Cerebellar cortex (tissue), 1 donor: ENCODE measurements around the gene GGPS1.
"Not testable (repeated sequence)": the region's sequence is repeated elsewhere in the genome, so short reads cannot be mapped to it uniquely, and the experiment has no call there.

Experiments used
- DNase-seq: peaks from one replicate; pipeline ENCODE4 v3.0.0-alpha.2; 2015; ENCODE audit warnings: low spot score

GGPS1 gene

DNA sequence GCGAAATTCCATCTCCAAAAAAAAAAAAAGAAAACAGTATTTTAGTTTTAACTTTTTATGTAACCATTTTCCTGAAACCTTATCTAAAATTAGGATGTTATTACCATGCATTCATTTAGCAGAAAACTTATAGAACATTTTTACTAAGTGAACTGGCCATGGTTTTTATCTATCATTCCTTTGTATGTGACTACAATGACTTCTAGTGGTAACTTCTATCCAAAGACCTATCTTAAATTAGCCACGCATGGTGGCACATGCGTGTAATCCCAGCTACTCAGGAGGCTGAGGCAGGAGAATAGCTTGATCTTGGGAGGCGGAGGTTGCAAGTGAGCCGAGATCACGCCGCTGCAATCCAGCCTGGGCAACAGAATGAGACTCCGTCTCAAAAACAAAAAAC lies 11.4 kb downstream of the GGPS1 start:
- DNase-seq: no peak

DNA sequence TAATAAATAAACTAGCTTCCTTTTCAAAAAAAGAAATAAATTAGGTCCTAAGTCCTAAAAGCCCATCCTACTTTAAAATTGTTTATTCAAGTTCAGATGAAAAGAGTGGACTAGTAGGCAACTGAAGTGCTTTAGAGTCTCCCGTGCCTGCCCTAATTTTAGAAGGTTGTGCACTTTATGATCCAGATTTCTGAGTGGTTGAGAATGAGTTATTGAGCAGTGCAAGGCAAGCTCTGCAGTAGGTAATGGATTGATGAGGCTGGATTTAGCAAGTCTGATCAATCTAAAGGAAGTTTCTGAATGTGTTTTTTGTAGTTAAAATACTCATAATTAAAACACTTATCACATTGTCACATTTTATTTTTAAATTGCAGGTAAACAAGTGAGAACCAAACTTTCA lies 13.0 kb downstream of the GGPS1 start:
- DNase-seq: no peak

DNA sequence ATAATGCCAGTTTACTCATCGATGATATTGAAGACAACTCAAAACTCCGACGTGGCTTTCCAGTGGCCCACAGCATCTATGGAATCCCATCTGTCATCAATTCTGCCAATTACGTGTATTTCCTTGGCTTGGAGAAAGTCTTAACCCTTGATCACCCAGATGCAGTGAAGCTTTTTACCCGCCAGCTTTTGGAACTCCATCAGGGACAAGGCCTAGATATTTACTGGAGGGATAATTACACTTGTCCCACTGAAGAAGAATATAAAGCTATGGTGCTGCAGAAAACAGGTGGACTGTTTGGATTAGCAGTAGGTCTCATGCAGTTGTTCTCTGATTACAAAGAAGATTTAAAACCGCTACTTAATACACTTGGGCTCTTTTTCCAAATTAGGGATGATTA lies 13.7 kb downstream of the GGPS1 start:
- no peak for DNase-seq

DNA sequence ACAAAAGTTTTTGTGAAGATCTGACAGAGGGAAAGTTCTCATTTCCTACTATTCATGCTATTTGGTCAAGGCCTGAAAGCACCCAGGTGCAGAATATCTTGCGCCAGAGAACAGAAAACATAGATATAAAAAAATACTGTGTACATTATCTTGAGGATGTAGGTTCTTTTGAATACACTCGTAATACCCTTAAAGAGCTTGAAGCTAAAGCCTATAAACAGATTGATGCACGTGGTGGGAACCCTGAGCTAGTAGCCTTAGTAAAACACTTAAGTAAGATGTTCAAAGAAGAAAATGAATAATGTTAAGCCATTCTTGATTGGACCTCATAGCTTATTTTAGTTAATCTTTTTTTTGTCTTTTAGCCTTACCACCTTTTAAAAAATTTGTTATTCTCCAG lies 14.1 kb downstream of the GGPS1 start:
- DNase-seq: no peak

DNA sequence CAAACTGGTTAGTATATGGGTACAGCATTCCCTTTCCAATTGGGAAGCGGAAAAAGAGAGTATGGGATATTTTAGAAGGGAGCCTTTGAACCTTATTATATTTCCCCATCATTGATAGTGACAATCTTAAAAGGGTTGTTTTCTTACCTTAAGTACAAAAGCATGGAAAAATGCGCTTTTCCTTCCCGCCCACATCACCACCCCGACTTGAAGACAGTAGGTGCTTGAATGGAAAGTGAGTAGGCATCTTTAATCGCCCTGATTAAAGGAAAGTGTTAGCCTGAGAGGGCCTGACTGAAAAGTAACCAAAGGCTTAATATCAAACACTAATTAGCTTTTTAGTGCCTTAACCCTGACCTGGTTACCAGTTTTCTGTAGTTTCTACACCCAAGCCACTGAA lies 15.4 kb downstream of the GGPS1 start:
- DNase-seq: no peak

DNA sequence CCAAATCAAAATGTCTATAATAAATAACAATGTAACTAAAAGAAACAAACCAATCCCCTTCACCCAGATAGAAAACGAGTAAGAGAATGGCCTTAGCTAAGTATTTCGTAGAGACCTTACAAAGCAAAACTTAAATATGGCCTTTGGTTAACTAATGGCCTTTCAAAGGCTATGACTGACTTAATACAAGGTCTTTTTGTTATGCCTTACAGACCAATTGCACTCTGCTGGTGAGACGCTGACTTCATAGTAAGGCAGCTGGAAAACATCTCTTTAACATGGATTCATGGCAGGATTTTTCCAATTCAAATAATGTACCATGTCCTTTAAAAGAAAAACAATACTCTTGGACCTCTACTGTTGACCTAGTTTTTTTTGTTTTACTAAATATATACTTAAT lies 23.1 kb downstream of the GGPS1 start:
- DNase-seq: no peak

DNA sequence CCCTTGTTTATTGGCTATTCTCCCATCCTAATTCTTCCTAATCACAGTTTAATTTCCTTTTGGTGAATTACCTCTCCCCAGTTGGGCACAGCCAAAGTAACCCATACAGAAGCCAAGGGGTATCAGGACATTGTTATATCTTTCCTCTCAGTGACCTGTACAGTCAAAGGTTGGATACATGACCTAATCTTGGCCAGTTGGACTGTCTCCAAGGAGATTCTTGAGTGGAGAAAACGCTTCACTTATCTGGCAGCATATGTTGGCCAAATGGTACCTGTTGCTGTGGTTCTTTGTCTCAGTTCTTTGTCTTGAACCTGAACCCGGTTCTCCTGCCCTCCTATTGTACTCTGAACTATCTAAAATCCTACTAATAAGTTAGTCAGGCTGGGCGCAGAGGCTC lies 23.5 kb downstream of the GGPS1 start:
- no peak for DNase-seq

DNA sequence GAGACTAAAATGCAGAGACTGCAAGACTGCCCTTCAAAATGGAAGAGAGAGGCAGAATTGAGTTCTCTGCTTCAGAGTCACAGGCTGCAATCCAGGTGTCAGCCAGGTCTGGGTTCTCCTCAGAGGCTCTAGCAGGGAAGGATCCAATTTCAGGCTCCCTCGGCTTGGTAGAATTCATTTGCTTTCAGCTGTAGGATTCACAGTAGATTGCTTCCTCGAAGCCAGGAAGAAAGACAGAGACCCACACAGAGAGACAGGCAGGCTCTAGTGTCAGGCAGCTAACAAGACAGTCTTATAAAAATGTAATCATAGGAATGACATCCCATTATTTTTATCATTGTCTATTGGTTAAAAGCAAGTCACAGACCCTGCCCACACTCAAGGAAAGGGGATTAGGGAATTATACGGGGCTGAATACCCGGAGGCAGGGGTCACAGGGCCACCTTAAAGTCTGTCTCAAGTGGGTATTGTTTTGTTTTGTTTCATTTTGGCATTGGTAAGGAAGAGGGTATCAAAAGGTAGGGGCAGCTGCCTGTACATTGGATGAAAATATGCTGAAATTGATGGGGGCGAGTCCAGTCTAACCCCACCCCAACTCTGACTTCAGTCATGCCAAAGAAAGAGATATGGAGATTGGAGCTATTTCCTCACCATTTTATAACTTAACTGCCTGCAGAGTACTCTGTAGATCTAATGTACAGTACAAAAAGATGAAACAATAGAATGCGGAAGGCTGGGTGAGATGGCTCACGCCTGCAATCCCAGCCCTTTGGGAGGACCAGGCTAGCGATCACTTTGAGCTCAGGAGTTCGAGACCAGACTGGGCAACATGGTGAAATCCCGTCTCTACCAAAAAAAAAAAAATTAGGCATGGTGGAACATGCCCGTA lies 29.4 kb downstream of the GGPS1 start:
- no peak for DNase-seq

DNA sequence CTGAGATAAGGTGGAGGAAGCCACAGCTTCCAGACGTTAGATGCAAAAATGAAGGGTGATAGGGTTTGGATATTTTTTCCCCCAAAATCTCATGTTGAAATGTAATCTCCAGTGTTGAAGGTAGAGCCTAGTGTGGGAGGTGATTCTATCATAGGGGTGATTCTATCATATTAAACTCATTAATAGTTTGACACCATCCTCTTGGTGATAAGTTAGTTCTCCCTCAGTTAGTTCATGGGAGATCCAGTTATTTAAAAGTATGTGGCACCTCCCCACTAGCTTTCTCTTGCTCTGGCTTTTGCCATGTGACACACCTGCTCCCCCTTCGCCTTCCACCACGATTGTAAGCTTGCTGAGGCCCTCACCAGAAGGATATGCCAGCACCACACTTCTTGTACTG lies 30.5 kb downstream of the GGPS1 start:
- no peak for DNase-seq

DNA sequence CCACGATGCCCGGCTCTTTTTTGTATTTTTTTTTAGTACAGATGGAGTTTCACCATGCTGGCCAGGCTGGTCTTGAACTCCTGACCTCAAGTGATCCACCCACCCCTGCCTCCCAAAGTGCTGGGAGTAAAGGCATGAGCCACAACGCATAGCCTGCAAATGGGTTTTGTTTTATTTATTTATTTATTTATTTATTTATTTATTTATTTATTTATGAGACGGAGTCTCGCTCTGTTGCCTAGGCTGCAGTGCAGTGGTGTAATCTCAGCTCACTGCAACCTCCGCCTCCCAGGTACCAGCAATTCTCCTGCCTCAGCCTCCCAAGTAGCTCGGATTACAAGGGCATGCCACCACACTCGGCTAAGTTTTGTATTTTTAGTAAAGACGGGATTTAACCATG lies 35.8 kb downstream of the GGPS1 start:
- DNase-seq: not testable (repeated sequence)

DNA sequence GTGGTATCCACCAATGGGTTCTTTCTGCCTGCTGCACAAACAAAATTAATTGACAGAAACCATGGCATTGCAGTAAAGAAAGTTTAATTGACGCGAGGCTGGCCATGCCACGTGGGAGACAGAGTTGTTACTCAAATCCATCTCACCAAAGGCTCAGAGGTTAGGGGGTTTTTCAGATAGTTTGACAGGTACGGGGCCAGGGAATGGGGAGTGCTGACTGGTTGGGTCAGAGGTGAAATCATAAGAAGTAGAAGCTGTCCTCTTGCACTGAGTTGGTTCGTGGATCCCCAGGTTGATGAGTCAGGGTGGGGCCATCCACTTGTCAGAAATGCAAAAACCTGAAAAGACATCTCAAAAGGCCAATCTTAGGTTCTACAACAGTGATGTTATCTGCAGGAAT lies 37.9 kb downstream of the GGPS1 start:
- DNase-seq: no peak

DNA sequence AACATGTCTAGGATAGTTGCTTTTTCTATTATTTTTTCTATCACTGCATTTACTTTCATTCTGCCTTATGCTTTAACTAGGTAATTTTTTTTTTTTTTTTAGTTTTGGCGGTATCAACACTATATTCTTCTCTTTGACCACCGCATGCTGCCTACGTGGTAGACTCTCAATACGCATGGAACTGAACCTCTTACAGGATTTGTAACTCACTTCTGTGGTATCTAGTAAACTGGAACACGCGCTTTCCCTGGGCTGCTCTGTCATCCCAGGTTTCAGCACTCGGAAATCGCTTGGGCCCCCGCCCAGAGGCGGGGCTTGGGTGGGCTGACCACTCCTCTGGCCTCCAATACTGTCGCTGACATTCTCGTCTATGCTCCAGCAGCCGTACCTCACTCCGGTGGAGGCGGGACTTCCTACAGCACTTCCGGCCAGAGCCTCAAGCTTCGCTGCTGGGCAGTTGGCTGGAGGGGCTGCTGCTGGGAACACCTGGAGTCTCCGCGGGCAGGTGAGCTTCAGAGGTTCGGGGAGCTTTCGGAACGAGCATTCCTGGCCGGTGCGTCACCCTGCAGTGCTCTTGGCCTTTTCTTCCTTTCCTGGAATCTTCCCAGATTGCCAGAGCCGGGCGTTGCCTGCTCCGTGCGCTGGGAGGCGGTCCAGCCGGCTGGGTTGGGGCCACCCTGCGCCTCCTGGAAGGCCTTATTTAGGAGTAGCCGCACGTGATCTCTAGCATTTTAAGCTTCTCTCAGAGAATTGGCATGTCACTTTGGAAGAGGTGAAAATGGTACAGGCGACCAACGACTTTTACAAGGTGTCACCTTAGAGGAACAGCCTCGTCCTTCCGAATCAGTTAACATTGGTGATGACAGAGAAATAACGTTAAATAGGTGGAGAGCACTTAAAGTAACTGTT lies 38.9 kb downstream of the GGPS1 start, which contains the start of gene TBCE:
TBCE (plus strand) TSS at position 428 of the 909 bp plus-strand sequence. CDS start 12,623 bp downstream, outside the sequence.
- DNase-seq: peak; percentile 99

DNA sequence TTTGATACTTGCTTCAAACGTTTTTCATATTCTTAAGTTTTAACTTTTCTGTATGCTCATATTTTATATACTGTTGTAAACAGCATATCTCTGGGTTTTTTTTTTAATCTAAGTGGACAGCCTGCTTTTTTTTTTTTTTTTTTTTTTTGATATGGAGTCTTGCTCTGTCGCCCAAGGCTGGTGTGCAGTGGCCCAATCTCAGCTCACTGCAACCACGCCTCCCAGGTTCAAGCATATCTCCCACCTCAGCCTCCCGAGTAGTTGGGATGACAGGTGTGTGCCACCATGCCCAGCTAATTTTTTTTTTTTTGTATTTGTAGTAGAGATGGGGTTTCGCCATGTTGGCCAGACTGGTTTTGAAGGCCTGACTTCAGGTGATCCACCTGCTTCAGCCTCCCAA lies 40.1 kb downstream of the GGPS1 start:
- DNase-seq: no peak

DNA sequence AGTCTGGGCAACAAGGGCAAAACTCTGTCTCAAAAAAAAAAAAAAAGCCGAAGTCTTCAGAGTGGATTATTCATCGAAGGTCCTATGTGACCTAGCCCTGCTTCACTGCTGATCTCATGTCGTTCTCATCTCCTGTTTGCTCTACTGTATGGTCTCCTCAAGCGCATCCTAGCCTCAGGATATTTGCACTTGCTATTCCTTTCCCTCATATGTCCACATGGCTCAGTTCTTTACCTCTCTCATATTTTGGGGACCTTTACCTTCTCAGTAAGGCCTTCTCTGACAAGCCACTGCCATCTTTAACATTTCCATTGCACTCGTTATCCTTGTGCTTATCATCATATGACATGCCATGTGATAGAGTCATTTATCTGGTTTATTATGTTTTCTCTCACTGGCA lies 41.4 kb downstream of the GGPS1 start:
- no peak for DNase-seq

DNA sequence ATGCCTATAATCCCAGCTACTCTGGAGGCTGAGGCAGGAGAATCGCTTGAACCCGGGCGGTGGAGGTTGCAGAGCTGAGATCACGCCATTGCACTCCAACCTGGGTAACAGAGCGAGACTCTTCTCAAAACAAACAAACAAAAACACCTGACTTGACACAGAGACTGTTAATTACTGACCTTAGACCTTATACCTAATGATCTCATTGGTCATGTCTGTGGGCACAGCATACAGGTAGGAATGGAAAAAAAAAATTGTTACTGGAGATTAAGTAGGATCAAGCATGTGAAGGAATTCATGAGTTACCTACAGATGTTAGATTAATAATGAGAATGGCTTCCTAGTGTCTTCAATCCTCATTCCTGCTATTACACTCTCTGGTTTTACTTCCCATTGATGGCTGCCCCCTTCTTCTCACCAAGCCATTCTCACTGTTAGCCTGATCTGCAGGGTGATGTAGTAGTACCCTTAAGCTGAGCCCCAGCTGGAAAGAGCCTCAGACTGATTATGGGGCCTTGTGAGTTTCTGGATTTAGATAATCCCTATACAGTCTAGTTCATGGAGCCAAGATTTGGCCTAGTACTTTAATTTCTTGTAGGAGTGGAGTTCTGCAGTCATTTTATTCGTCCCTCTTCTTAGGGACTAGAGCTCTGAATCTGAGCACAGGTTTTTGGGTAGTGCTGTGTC lies 47.7 kb downstream of the GGPS1 start:
- no peak for DNase-seq

DNA sequence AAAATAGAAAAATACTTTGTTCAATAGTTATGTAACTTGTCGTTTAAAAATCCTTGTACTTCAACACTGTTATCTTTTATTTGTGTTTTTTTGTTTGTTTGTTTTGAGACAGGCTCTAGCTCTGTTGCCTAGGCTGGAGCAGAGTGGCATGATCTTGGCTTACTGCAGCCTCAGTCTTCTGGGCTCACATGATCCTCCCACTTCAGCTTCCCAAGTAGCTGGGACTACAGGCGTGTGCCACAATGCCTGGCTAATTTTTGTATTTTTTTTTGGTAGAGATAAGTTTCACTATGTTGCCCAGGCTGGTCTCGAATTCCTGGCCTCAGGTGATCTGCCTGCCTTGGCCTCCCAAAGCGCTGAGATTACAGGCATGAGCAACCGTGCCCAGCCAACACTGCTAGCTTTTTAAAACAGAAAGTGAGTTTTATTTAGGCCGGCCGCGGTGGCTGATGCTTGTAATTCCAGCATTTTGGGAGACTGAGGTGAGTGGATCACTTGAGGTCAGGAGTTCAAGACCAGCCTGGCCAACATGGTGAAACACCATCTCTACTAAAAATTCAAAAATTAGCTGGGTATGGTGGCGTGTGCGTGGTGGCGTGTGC lies 49.9 kb downstream of the GGPS1 start:
- not testable (repeated sequence) for DNase-seq

DNA sequence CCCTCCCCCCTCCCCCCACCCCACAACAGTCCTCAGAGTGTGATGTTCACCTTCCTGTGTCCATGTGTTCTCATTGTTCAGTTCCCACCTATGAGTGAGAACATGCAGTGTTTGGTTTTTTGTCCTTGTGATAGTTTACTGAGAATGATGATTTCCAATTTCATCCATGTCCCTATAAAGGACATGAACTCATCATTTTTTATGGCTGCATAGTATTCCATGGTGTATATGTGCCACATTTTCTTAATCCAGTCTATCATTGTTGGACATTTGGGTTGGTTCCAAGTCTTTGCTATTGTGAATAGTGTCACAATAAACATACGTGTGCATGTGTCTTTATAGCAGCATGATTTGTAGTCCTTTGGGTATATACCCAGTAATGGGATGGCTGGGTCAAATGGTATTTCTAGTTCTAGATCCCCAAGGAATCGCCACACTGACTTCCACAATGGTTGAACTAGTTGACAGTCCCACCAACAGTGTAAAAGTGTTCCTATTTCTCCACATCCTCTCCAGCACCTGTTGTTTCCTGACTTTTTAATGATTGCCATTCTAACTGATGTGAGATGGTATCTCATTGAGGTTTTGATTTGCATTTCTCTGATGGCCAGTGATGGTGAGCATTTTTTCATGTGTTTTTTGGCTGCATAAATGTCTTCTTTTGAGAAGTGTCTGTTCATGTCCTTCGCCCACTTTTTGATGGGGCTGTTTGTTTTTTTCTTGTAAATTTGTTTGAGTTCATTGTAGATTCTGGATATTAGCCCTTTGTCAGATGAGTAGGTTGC lies 53.8 kb downstream of the GGPS1 start:
- DNase-seq: not testable (repeated sequence)

DNA sequence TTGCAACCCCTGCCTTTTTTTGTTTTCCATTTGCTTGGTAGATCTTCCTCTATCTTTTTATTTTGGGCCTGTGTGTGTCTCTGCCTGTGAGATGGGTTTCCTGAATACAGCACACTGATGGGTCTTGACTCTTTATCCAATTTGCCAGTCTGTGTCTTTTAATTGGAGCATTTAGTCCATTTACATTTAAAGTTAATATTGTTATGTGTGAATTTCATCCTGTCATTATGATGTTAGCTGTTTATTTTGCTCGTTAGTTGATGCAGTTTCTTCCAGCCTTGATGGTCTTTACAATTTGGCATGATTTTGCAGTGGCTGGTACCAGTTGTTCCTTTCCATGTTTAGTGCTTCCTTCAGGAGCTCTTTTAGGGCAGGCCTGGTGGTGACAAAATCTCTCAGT lies 57.3 kb downstream of the GGPS1 start:
- not testable (repeated sequence) for DNase-seq

DNA sequence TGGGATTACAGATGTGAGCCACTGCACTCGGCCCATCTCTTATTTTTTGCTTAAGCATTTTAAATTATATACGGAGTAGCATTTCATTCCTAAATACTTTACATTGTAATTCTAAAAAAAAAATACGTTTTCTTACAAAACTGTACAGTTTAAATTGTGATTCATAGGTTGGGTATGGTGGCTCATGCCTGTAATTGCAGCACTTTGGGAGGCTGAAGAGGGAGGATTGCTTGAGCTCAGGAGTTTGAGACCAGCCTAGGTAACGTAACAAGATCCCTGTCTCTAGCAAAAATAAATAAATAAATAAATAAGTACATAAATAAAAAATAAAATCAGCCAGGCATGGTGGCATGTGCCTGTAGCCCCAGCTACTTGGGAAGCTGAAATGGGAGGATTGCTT lies 63.5 kb downstream of the GGPS1 start:
- no peak for DNase-seq
